HG02610 (cell line): ENCODE results near the gene RAB20.
"Not testable (repeated sequence)": the region's sequence is repeated elsewhere in the genome, so short reads cannot be mapped to it uniquely, and the experiment has no call there.

Source experiments
- ATAC-seq: cut with Tn5 transposase; IDR thresholded peaks from one replicate; pipeline ENCODE4 v1.9.1; 2021; ENCODE audit warnings: mild to moderate bottlenecking, moderate library complexity; ENCODE audit not compliant: unreplicated experiment

RAB20 gene

DNA sequence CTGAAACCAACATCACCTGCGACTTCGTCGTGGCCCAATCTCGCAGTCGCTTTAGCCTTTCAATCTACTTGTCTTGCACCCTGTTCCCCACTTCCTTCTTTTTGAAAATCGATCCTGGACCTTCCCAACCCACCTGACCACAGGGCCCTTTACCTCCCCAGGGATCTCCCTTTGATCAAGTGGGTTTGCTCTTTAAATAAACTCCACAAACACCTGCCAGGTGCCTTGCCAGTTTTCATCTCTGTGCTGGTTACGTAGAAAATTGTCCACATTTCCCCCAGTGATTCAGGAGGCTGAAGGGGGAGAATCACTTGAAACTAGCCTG, 14.5 kb upstream of the RAB20 start:
- no peak for ATAC-seq

DNA sequence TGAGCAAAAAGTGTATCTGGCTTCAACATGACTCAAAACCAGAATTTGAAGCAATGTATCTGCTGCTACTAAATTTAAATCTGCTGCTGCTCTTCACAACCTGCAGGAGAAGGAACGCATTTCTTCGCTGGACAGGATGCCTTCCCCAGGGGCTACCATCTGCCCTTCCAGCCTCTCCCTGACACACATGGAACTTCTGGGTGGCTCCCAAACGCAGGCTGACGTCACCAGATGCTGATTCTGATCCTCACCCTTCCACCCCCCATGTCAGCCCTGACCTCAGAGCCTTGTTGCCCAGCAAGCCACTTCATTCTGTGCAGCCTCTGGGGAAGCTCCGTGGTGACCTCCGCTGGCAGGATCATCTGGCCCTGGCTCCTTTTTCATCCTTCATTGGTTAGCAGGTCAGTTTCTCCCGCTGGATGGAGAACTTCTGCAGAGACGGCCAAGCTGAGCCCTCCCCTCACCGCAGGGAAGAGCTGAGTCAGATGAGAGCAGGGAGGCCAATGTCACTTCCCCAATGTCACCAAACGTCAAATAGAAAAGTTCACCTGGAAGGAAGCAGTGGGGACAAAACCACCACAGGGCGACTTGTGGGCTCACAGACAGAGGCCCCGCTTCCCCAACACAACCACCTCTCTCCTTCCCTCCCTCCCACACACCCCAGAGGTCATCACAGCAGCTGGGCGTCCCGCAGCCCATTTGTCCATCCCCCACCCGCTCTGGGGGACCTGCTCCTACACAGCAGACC, 14.0 kb upstream of the RAB20 start:
- ATAC-seq = peak; percentile 94

GRCh38 chr13:110574161-110574560, 12.6 kb upstream of the RAB20 start:
- no peak for ATAC-seq

- ATAC-seq = no peak
Measured at GRCh38 chr13:110572778-110573118, 11.2 kb upstream of the RAB20 start.

DNA sequence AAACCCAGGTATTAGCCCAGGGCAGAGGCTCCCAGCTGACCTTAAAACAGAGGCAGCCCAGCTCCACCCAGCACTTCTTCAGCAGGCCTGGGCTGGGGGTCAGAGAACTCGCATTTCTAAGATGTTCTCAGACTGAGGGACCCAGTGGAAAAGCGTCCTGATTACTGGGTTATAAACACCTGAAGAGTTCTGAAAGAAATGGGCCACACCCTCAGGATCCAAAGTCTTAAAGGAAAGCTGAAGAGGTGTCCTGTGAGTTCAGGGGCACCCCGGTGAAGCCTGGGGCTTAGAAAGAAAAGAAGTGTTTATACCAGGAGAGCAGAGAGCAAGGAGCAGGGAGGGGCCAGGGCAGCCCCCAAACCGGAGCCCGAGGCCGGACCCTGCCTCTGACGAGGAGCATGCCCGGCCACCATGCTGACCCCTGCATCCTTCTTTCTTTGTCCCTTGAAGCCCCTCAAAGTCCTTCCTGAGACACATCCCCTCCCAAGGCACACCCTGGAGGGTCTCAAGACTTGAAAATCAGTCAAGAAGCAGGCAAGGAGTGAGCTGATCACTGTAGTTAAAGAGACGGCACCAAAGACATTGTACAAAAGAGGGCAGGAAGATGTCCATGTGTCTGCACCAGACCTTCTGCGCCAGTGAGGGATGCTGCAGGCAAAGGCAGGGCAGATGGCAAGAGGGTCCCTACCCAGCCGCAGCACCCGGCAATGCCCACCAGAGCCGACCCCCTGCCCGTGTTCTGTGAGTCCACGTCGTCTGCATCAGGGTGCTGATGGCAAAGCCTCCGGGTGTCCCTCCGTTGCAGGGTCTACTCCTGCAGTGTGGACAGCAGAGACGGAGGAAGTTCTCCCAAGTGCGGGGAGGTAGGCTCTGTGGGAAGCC, 10.6 kb upstream of the RAB20 start:
- ATAC-seq = no peak

- ATAC-seq = no peak
Measured at GRCh38 chr13:110570886-110571285, 9.4 kb upstream of the RAB20 start.

- ATAC-seq = not testable (repeated sequence)
Measured at GRCh38 chr13:110569962-110570361, 8.4 kb upstream of the RAB20 start.

- ATAC-seq = no peak
Measured at GRCh38 chr13:110568612-110569011, 7.1 kb upstream of the RAB20 start.

- no peak for ATAC-seq
Measured at GRCh38 chr13:110566171-110566570, 4.6 kb upstream of the RAB20 start.

DNA sequence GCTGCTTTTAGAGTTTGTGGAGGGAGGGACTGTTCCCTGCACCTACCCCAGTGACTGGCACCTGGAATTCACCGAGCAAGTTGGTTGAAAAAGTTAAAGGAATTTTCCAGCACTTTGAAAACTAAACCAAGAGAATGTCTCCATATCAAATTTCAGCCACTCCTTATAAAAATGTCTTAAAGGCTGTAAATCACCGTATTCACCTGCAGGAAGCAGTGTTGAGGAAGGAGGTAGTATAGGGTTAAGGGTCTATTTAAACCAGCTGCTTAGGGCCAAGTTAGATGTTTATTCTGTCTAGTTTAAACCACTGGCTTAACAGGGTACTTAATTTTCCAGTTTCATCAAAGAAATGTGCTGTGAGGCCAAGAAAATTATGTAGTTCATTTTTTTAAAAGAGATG, 3.8 kb upstream of the RAB20 start:
- no peak for ATAC-seq

DNA sequence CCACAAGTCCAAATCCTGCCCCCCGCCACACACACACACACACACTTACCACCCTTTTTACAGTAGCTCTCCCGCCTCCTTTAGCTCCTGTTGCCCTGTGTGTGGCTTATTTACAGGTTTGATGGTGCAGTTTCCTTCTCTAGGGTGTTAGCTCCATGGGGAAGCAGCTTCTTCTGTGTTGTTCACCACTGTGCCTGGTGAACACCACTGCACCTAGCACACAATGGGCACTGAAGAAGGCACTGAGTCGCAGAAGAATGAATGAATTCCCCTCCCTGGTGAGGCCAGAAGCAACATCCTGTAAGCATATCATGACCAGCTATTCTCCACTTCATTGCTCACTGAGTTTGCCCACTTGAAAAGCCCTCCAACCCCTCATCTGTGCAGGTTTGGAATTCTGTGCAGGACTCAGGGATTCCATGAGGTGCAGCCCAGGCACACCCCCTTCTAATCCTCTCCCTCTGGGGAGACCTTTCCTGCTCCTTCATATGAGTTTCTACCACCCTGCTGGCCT, 3.0 kb upstream of the RAB20 start:
- no peak for ATAC-seq

- no peak for ATAC-seq
Measured at GRCh38 chr13:110563463-110563774, 1.9 kb upstream of the RAB20 start.

- no peak for ATAC-seq
Measured at GRCh38 chr13:110562696-110563462, 1.4 kb upstream of the RAB20 start.

DNA sequence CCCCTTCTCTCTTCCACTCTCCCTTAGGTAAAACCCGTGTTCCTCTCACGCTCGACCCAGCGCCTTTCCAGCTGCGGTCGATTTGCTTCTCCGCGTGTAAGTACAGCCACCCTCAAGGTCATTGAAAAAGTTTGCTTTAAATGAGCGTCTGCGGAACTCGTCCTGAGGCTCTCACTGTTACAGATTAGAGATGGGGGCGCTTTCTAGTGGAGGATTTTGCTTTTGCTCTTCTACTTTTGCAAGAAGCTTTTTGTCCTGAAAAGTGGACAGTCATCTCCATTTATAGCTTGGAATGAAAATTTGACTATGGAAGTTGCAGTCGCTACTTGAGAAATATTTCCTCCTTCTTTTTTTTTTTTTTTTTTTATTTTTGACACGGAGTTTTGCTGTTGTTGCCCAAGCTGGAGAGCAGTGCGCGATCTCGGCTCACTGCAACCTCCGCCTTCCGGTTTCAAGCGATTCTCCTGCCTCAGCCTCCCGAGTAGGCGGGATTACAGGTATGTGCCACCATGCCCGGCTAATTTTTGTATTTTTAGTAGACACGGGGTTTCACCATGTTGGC, 595 bp upstream of the RAB20 start:
- no peak for ATAC-seq

DNA sequence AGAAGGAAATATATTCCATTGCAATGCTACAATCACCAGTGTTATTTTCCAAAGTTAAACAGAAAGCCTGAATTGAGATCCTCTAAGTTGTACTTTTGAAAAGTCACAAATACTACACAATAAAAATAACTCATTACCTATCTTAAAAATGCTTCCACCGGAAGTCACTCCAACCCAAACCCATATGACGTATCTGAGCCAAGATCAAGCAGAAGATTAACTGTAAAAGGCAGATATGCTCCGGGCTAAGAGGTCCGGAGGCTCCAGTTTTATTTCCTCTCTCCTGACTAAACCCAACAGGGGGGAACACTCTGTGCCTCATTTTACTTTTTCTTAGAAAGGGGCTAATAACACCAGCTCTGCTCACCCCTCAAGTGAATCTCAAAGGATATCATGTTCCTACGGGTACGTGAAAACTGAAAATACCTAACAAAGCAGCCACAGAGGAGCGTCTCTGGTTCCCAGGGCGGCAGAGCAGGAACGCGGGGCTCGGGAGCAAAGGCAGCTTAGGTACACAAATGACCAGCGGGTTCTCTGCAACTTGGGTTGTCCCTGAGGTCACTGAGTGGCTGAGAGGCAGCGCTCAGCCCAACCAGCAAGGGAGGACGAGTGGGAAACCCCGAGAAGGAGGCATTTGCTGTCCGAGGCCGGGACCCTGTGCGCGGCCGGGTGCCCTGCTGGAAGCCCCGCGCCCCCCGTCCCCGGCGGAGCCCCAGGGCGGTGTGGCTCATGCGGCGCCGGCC, 750 bp downstream of the RAB20 start:
- ATAC-seq = no peak

DNA sequence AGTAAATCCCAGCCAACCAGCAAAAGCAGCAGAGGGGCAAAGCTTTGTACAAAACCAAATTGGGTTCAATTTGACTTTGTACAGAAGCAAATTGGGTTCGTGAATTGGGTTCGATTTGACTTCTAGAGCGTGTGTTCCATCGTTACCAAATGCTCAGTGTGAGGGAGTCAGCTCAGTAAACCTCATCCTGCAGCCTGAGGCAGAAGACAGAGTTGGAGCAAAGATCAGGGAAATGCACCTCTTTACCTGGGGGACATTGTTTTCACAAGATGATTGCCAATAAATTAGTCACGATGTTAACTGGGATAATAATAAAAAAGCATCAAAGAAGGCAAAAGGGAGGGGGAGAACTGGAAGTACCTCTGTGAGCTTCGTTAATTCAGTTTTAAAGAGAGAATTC, 1.5 kb downstream of the RAB20 start:
- no peak for ATAC-seq

GRCh38 chr13:110559429-110559943, 2.0 kb downstream of the RAB20 start:
- ATAC-seq = no peak

GRCh38 chr13:110557610-110558305, 3.8 kb downstream of the RAB20 start:
- ATAC-seq = no peak

GRCh38 chr13:110557082-110557481, 4.4 kb downstream of the RAB20 start:
- ATAC-seq = no peak

- no peak for ATAC-seq
Measured at GRCh38 chr13:110556224-110556606, 5.3 kb downstream of the RAB20 start.
